ENCODE data around the gene ABCC4.

The ABCC4 gene

GRCh38 chr13:95120650-95121049 lies 180.6 kb downstream of the ABCC4 start:
- DNase-seq (ENCODE audit: low read depth, low spot score): no peak
- in situ Hi-C loops (cut with HindIII; ENCODE audit: low sequenced_read_pairs): no loop called here

GRCh38 chr13:95118541-95119324 lies 182.5 kb downstream of the ABCC4 start:
- H3K4me3 ChIP-seq (ENCODE audit: low read depth, low read length): no peak overlapping the region
- in situ Hi-C loops (cut with HindIII; ENCODE audit: low sequenced_read_pairs): no loop called here
- DNase-seq (ENCODE audit: low read depth, low spot score): no peak
- TF ChIP-seq CTCF (IDR thresholded peaks at IDR 0.05; ENCODE audit: low read depth, low read length): no peak

More at GRCh38 chr13:95120650-95121049, 180.6 kb downstream of the ABCC4 start:
- no peak overlapping the region for H3K4me3 ChIP-seq (ENCODE audit: low read depth, low read length)
- TF ChIP-seq CTCF (IDR thresholded peaks at IDR 0.05; ENCODE audit: low read depth, low read length): no peak

- DNase-seq (ENCODE audit: low read depth, low spot score): no peak
- H3K4me3 ChIP-seq (ENCODE audit: low read depth, low read length): no peak overlapping the region
- in situ Hi-C loops (cut with HindIII; ENCODE audit: low sequenced_read_pairs): no loop called here
- TF ChIP-seq CTCF (IDR thresholded peaks at IDR 0.05; ENCODE audit: low read depth, low read length): no peak
Measured at GRCh38 chr13:95117092-95117491, 184.2 kb downstream of the ABCC4 start.

GRCh38 chr13:95115525-95115924 lies 185.7 kb downstream of the ABCC4 start:
- in situ Hi-C loops (cut with HindIII; ENCODE audit: low sequenced_read_pairs): no loop called here
- H3K4me3 ChIP-seq (ENCODE audit: low read depth, low read length): no peak overlapping the region
- no peak for TF ChIP-seq CTCF (IDR thresholded peaks at IDR 0.05; ENCODE audit: low read depth, low read length)
- no peak for DNase-seq (ENCODE audit: low read depth, low spot score)

- in situ Hi-C loops (cut with HindIII; ENCODE audit: low sequenced_read_pairs): no loop called here
- TF ChIP-seq CTCF (IDR thresholded peaks at IDR 0.05; ENCODE audit: low read depth, low read length): no peak
- DNase-seq (ENCODE audit: low read depth, low spot score): no peak
- no peak overlapping the region for H3K4me3 ChIP-seq (ENCODE audit: low read depth, low read length)
Measured at GRCh38 chr13:95113601-95114000, 187.7 kb downstream of the ABCC4 start.

GRCh38 chr13:95112883-95113282 lies 188.4 kb downstream of the ABCC4 start:
- in situ Hi-C loops (cut with HindIII; ENCODE audit: low sequenced_read_pairs): no loop called here
- H3K4me3 ChIP-seq (ENCODE audit: low read depth, low read length): no peak overlapping the region
- no peak for TF ChIP-seq CTCF (IDR thresholded peaks at IDR 0.05; ENCODE audit: low read depth, low read length)
- no peak for DNase-seq (ENCODE audit: low read depth, low spot score)

All from astrocyte of the spinal cord (primary cell).